Activated CD4-positive, CD25-positive, alpha-beta regulatory T cell treated with anti-CD3 and anti-CD28 coated beads, Interleukin-2, amount 50 U/mL, for 24 hours (primary cell): ENCODE data around the gene PRKACA.
A peak's percentile ranks its signal among the peaks of the same experiment; 100 is the strongest.
"Not testable (repeated sequence)": the region's sequence is repeated elsewhere in the genome, so short reads cannot be mapped to it uniquely, and the experiment has no call there.

Experiments
- ATAC-seq, 2 donors: fragments of 150-1000 bp; cut with Tn5 transposase; one replicate each; pipeline ENCODE4 v1.10.0; 2021; ENCODE audit warnings: mild to moderate bottlenecking in 1 of 2, moderate library complexity in 1 of 2

PRKACA gene

GRCh38 chr19:14147797-14148605 is 30.4 kb upstream of the PRKACA start:
- ATAC-seq = peak; percentile 51 to 56

- ATAC-seq = no peak
These were observed 29.2 kb upstream of the PRKACA start for GRCh38 chr19:14146789-14147216.

- ATAC-seq = not testable (repeated sequence)
These were observed 28.6 kb upstream of the PRKACA start for GRCh38 chr19:14146169-14146568.

GRCh38 chr19:14145381-14145780 is 27.8 kb upstream of the PRKACA start:
- no peak for ATAC-seq

- ATAC-seq = no peak
These were observed 25.0 kb upstream of the PRKACA start for GRCh38 chr19:14142262-14143190.

GRCh38 chr19:14141041-14141440 is 23.5 kb upstream of the PRKACA start:
- no peak for ATAC-seq

GRCh38 chr19:14139944-14140343 is 22.4 kb upstream of the PRKACA start:
- ATAC-seq = no peak

GRCh38 chr19:14138576-14139265 is 21.2 kb upstream of the PRKACA start:
- ATAC-seq = no peak

- peak; percentile 88 to 89 for ATAC-seq
These were observed 19.1 kb upstream of the PRKACA start, which contains the start of gene ASF1B for GRCh38 chr19:14136509-14137281. Gene ASF1B (minus strand): TSS chr19:14136589. CDS start chr19:14136456, 133 bp downstream.

- ATAC-seq = no peak
These were observed 18.5 kb upstream of the PRKACA start for GRCh38 chr19:14135985-14136508.

- ATAC-seq = no peak
These were observed 17.8 kb upstream of the PRKACA start for GRCh38 chr19:14135355-14135754.

GRCh38 chr19:14127929-14128509 is 10.5 kb upstream of the PRKACA start:
- ATAC-seq = no peak

GRCh38 chr19:14127176-14127575 is 9.6 kb upstream of the PRKACA start:
- no peak for ATAC-seq

- no peak for ATAC-seq
These were observed 5.4 kb upstream of the PRKACA start for GRCh38 chr19:14122924-14123323.

GRCh38 chr19:14120497-14120780 is 2.9 kb upstream of the PRKACA start:
- no peak for ATAC-seq

- ATAC-seq = no peak
These were observed 2.3 kb upstream of the PRKACA start for GRCh38 chr19:14119644-14120496.

GRCh38 chr19:14119146-14119545 is 1.6 kb upstream of the PRKACA start:
- no peak for ATAC-seq

GRCh38 chr19:14118165-14119051 is 846 bp upstream of the PRKACA start:
- ATAC-seq = no peak

GRCh38 chr19:14116918-14117578 is 514 bp downstream of the PRKACA start:
- ATAC-seq = peak; percentile 0
